CD4-positive, alpha-beta T cell treated with Interferon gamma for 1 hour (primary cell): Measurements from ENCODE around the gene OTOGL.

Source experiments
- DNase-seq: peaks from one replicate; pipeline ENCODE4 v3.0.0-alpha.2; 2020

Gene OTOGL

DNA sequence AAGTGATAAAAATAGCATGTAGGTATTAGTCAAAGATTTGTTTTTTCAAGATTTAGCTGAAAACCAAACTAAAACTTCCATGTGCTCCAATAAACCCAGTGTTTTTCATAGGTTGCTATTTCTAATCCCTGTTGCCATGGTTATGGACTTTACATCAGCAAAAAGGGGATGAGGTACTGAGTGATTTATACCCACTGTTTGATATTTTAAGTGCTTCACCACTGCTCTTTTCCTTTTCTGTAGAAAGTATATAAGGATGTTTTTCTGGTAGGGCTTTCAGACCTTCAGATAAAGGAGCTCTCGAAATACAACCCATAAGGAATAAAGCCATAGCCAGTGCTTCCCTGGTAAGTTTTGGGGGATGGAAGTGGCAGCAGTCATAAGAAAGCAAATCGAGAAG, at the start of gene OTOGL:
Gene OTOGL (plus strand): TSS at position 279 of the 400 bp plus-strand sequence. CDS start 109,895 bp downstream, outside the sequence.
- no peak for DNase-seq

GRCh38 chr12:80050236-80050635, 49.1 kb upstream of the OTOGL start:
- DNase-seq = no peak

DNA sequence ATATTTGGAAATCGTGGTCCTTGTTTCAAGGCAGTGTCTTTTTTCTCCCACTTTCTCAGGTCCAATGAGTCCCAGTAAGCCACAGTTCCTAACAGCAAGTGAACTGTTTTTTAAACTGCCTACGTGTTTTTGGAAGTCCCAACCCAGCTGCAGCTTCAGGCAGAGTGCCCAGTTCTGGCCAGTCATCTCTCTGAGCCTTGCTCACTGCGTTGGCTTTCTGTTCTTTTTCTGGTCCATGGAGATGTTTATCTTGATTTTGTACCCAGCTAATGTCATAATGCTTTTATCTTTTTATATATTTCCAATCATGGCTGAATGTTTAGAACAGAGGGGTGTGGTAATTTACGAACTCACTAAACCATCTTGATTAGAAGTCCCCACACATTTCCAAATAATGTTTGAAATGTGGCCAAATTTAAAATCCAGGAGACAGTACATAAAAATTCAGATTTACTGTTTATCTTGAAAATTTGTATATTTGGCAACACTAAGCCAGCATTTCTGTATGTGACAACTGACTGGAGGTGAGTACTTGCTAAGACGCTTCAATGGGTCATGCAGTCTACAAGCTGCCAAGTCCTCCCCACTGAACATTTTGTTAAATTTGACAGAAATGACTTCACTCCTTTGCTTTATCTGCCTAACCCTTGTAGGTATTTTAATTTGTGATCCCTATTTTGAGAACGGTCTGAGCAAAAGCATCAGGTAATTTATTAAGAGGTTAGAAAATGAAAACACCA, 46.1 kb upstream of the OTOGL start:
- DNase-seq = no peak

DNA sequence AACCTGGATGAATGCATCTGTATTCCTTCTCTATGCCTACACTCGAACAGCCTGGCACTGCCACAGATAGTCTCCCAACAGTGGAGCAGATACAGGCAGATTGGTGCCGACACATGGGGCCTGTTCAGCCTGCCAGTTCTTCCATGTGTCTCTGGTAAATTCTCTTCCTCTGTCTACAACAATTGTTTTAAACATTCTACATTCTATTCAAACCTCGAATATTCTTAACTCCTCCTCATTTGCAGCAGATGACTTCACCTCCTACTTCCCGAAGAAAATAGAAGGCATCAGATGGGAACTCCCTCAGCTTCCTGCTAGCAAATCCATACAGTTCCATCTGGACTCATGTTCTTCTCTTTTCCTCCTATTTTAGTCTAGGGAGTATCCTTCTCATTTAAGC, 43.1 kb upstream of the OTOGL start:
- DNase-seq = no peak

DNA sequence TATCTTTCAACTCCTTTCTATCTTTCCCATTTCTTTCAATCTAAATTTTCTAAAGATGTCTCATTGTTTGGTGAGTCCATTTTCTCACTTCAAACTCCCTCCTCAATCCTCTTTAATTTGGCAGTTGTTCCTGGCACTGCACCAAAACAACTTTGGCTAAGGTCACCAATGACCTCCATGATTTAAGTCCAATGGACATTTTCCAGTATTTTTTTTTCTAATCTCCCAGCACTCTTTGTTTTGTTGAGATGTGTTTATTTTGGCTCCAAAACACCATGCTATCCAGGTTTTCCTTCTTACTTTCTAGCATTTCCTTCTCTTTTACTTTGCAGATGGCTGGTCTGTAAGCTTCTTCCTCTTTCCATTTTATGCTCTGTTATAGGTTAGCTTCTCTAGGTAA, 42.5 kb upstream of the OTOGL start:
- DNase-seq = no peak

DNA sequence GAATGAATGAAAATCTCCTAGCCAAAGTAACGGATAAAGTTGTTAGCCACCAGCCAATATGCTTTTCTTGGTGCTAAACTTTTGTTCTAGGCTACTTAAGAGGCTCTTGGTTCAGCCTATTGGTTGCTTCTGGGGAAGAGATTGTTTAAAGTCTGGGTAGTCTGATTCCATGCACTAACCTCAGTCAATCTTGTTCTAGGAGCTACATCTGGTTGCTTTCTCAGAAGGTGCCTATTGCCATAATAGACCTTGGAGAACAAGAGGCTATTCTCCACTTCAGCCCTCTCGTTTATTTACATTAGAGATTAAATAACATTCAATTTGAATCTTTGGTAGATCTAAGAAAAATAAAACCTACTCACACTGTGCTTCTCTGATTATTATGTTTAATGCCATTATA, 40.8 kb upstream of the OTOGL start:
- DNase-seq = no peak

GRCh38 chr12:80059102-80059501, 40.2 kb upstream of the OTOGL start:
- no peak for DNase-seq

GRCh38 chr12:80059875-80060274, 39.5 kb upstream of the OTOGL start:
- no peak for DNase-seq

DNA sequence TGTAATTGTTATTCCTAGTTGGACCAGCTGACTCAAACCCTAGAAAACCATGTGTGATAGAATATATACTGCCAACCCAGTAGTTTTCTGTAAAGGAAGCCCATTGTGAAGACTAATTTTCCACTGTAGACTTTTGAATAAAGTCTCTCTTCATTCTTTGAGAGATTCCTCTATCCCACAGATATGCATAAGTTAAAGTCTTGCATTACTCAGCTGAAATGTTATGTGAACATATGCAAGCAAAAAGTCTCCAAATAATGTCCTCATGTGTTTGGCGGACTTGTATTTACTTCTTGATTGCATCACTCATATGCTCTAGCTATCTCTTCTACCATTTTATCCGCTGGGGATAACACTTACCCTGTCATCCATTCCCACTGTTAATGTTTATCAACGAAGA, 35.1 kb upstream of the OTOGL start:
- DNase-seq = no peak

- no peak for DNase-seq
These were observed 34.4 kb upstream of the OTOGL start for GRCh38 chr12:80064951-80065350.

GRCh38 chr12:80068173-80068572, 31.2 kb upstream of the OTOGL start:
- no peak for DNase-seq

DNA sequence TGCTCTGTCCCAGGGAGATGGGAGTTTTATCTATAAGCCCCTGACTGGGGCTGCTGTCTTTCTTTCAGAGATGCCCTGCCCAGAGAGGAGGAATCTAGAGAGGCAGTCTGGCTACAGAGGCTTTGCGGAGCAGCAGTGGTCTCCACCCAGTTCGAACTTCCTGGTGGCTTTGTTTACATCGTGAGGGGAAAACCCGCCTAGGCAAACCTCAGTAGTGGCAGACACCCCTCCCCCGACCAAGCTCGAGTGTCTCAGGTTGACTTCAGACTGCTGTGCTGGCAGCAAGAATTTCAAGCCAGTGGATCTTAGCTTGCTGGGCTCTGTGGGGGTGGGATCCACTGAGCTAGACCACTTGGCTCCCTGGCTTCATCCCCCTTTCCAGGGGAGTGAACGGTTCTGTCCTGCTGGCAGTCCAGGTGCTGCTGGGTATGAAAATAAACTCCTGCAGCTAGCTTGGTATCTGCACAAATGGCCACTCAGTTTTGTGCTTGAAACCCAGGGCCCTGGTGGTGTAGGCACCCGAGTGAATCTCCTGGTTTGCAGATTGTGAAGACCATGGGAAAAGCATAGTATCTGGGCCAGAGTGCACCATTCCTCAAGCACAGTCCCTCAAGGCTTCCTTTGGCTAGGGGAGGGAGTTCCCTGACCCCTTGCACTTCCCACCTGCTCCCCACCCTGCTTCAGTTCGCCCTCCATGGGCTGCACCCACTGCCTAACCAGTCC, 15.3 kb upstream of the OTOGL start:
- DNase-seq = peak; percentile 57

- DNase-seq = no peak
These were observed 13.3 kb upstream of the OTOGL start for GRCh38 chr12:80086025-80086424.

GRCh38 chr12:80087486-80088213, 11.7 kb upstream of the OTOGL start:
- no peak for DNase-seq

GRCh38 chr12:80100591-80100990, 1.3 kb downstream of the OTOGL start:
- no peak for DNase-seq

DNA sequence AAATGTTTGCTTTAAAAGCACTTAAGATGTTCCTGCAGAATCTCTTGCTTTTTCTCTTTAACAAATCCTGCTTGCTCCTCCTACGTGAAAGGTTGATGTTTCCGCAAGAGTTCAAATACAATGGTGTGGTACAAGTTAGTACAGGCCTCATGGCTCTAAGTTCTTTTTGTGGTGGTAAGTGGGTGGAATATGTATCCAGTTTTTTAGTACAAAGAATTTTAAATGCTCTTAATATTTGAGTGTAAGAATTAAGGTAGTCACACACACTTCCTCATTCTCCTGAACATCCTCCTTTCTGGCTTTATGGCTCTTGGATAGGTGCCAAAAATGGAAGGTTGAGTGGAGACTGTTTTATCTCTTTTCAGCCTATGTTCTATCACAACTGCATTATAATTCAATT, 1.8 kb downstream of the OTOGL start:
- no peak for DNase-seq

GRCh38 chr12:80107221-80107620, 7.9 kb downstream of the OTOGL start:
- no peak for DNase-seq

DNA sequence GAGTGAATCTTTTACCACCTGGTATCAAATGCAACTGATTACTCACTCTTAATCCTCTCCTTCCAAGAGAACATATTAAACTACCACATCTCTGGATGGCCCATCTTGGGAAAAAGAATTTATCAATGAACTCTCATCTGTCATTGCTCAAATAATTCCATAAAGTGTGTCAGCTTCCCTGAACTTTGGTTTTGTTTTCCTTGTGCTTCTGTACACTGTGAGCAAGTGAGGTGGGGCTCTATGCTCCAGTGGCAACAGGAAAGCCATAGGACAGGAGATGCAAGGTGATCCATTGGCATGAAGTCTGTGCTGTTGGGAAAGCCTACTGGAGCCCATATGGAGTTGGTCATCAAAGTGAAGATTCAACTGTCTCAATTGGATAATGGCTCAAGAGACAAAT, 17.4 kb downstream of the OTOGL start:
- no peak for DNase-seq

DNA sequence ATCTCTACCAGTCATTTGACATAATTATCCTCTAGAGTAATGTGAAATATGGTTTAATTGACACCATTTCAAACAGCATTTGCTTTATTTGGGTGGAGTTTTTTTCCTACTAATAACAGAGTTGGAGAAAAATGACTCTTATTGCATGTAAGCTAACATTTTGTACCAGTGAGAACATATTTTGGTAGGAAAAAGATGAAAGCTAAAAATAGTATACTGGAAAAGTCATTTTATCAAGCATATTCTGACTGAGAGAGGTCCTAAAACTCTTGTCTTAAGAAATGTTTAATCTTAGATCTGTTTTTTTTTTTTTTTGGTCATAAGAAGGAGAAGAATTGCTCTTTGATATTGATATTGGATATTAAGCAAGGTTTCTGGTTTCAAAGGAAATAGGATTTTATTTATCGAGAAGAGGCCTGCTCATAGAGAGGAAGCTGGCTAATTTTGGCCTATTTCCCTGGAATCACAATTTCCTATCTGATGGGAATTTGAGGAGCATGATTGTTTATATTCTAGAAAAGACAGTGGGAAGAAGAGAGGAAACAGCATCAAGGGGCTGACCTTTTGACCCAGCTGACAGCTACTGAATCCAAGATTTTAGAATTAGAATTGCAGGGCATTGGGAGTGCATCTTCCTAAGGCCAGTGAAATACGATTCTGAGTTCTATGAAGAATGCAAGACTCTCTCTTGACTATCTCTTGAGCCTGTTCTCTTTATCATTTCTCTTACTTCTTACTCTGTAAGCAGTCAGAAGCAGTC, 19.4 kb downstream of the OTOGL start:
- DNase-seq = no peak

GRCh38 chr12:80120994-80121393, 21.7 kb downstream of the OTOGL start:
- DNase-seq = no peak

DNA sequence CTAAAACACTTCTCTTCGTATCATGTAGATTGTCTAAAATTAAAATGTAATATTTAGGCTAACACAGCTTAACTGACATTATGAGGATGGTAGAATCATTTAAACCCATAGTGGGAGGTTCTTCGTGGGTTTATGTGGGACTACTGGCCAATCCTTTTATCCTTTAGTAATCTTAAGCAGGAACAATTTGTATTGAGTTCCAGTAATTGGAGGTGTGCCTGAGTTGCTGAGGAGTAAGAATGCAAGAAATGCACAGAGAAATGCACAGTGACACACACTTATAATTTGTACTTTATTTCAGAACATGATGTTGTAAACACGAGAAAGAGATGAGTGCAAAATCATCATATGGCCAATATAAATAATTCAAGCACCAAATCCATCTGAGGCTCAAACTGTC, 22.3 kb downstream of the OTOGL start:
- DNase-seq = no peak

GRCh38 chr12:80129895-80130530, 30.7 kb downstream of the OTOGL start:
- no peak for DNase-seq

- no peak for DNase-seq
These were observed 36.3 kb downstream of the OTOGL start for GRCh38 chr12:80135624-80136023.
